Sigmoid colon (tissue), 7 donors: Measurements from ENCODE around the gene TMEM92. TPM values are rescaled to one million over a fixed set of nuclear protein-coding genes. Genes with fewer than 3 reads are reported as not detected.
"Not testable (repeated sequence)": the region's sequence is repeated elsewhere in the genome, so short reads cannot be mapped to it uniquely, and the experiment has no call there.

Experiments used
- DNase-seq: peaks from one replicate; pipeline ENCODE4 v3.0.0-alpha.2; 2019
- H3K27ac ChIP-seq, 4 donors: fragments of 200-600 bp; sonication (generic); one replicate each; pipeline ENCODE4 v1.5.1; 2016 to 2019; ENCODE audit warnings: mild to moderate bottlenecking in 1 of 4
- H3K27me3 ChIP-seq, 3 donors: fragments of 200-600 bp; sonication (generic); one replicate each; pipeline ENCODE4 v1.5.1; 2019; ENCODE audit warnings: mild to moderate bottlenecking in 1 of 3
- H3K36me3 ChIP-seq, 4 donors: fragments of 200-600 bp; sonication (generic); one replicate each; pipeline ENCODE4 v1.5.1; 2016 to 2019
- H3K4me1 ChIP-seq, 4 donors: fragments of 200-600 bp; sonication (generic); one replicate each; pipeline ENCODE4 v1.5.1; 2017 to 2019
- H3K4me3 ChIP-seq, 4 donors: fragments of 200-600 bp; sonication (generic); one replicate each; pipeline ENCODE4 v1.5.1; 2017 to 2019; ENCODE audit warnings: mild to moderate bottlenecking in 2 of 4, moderate library complexity in 1 of 4
- H3K9me3 ChIP-seq, 4 donors: fragments of 200-600 bp in 3 of 4; sonication (generic) in 3 of 4; one replicate each; pipeline versions ENCODE4 v1.5.1 to v1.6.1; 2013 to 2019
- EP300 ChIP-seq, 4 donors: sonication (generic); formaldehyde crosslinking; IDR thresholded peaks; one replicate each; pipeline ENCODE4 v1.6.1; 2017; ENCODE audit warnings: antibody characterized with exemption in 4 of 4
- POLR2A ChIP-seq, 2 donors: fragments of 450-650 bp; IDR thresholded peaks; one replicate each; pipeline ENCODE4 v1.6.1; 2016; ENCODE audit warnings: antibody characterized with exemption in 2 of 2, mild to moderate bottlenecking in 2 of 2, moderate library complexity in 2 of 2
- POLR2AphosphoS5 ChIP-seq, 4 donors: sonication (generic); formaldehyde crosslinking; IDR thresholded peaks; one replicate each; pipeline ENCODE4 v1.6.1; 2017; ENCODE audit warnings: antibody characterized with exemption in 4 of 4
- WGBS, 2 donors: extraction: QIAGEN DNeasy Blood & Tissue Kit; methylation state at CpG; one replicate each; pipeline ENCODE4 v1.1.7; 2013; 5-methylcytosine and 5-hydroxymethylcytosine counted together
- intact Hi-C: fragments of 100-400 bp; cut with DNase I; formaldehyde crosslinking; loops from one replicate; pipeline ENCODE4 v1.15.1; 2023
- polyA plus RNA-seq, 3 donors: library from polyadenylated mRNA; stranded (reverse); fragments of 200-250 nt; gene quantifications; one replicate each; pipeline ENCODE4 v1.2.3, GENCODE V29; 2013
- total RNA-seq, 4 donors: library from RNA; depleted of rRNA; stranded (reverse); fragments of >200 nt; gene quantifications; one replicate each; pipeline ENCODE4 v1.1.0, GENCODE V29; 2016
- TF ChIP-seq, protein P1 (sequence below), 4 experiments: fragments of 450-650 bp in 3 of 4; fragments of 200-600 bp in 1 of 4; IDR thresholded peaks; one replicate each; pipeline ENCODE4 v1.5.1; 2016 to 2019; ENCODE audit warnings: antibody characterized with exemption in 4 of 4, mild to moderate bottlenecking in 3 of 4, moderate library complexity in 2 of 4
- donor health status: healthy with polysubstance abuse.
- donor health status: Bipolar disorder and iron deficiency.
- donor health status: healthy.

TMEM92 gene
- total and polyA plus RNA-seq, 7 donors = 2.5 to 9.7 (median 3.6) TPM; not detected in 4

DNA sequence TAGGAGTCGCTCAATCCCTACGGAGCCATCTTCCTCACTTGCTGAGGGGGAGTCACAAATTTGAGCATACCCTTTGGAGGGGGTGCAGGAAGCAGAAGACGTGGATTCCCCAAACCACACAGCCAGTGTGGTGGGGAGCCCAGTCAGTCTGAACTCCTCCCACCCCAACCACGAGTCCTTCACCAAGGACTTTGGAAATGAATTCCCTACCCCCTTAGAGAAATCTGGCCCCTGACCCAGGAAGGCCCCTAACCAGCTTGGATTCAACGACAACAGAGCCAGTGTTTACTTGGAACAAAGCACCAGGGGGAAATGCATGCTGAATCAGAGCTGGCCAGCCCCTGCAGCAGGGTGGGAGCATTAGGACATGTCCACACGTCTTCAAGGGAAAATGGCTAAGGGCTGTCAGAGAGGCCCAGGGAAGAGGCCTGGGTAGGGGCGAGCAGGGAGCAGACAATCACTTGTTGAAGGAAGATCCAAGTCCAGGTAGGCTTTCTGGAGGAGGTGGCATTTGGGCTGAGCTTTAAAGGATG lies 5.5 kb upstream of the TMEM92 start:
- H3K4me3 ChIP-seq = no peak overlapping the region
- peak overlapping the region in 3 of 4 donors; percentile 4 to 91 (median 53) for H3K27ac ChIP-seq
- no peaks in the 10 kb centered on the region for H3K9me3 ChIP-seq
- H3K4me1 ChIP-seq = peaks cover 0 to 85% (median 72%) of the 10 kb centered on the region in 4 donors
- intact Hi-C loops = no loop called here
- 69 to 82% methylated on average over 7 of the region's 7 CpGs for WGBS, 2 donors
- H3K36me3 ChIP-seq = no peaks in the 10 kb centered on the region
- peak; percentile 40 for DNase-seq
- H3K27me3 ChIP-seq = no peaks in the 10 kb centered on the region
- TF ChIP-seq, protein P1, sequence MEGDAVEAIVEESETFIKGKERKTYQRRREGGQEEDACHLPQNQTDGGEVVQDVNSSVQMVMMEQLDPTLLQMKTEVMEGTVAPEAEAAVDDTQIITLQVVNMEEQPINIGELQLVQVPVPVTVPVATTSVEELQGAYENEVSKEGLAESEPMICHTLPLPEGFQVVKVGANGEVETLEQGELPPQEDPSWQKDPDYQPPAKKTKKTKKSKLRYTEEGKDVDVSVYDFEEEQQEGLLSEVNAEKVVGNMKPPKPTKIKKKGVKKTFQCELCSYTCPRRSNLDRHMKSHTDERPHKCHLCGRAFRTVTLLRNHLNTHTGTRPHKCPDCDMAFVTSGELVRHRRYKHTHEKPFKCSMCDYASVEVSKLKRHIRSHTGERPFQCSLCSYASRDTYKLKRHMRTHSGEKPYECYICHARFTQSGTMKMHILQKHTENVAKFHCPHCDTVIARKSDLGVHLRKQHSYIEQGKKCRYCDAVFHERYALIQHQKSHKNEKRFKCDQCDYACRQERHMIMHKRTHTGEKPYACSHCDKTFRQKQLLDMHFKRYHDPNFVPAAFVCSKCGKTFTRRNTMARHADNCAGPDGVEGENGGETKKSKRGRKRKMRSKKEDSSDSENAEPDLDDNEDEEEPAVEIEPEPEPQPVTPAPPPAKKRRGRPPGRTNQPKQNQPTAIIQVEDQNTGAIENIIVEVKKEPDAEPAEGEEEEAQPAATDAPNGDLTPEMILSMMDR (IDR thresholded peaks at IDR 0.05) = no peak
- TF ChIP-seq POLR2AphosphoS5 (IDR thresholded peaks at IDR 0.05) = no peak
- no peak for TF ChIP-seq POLR2A (IDR thresholded peaks at IDR 0.05)

DNA sequence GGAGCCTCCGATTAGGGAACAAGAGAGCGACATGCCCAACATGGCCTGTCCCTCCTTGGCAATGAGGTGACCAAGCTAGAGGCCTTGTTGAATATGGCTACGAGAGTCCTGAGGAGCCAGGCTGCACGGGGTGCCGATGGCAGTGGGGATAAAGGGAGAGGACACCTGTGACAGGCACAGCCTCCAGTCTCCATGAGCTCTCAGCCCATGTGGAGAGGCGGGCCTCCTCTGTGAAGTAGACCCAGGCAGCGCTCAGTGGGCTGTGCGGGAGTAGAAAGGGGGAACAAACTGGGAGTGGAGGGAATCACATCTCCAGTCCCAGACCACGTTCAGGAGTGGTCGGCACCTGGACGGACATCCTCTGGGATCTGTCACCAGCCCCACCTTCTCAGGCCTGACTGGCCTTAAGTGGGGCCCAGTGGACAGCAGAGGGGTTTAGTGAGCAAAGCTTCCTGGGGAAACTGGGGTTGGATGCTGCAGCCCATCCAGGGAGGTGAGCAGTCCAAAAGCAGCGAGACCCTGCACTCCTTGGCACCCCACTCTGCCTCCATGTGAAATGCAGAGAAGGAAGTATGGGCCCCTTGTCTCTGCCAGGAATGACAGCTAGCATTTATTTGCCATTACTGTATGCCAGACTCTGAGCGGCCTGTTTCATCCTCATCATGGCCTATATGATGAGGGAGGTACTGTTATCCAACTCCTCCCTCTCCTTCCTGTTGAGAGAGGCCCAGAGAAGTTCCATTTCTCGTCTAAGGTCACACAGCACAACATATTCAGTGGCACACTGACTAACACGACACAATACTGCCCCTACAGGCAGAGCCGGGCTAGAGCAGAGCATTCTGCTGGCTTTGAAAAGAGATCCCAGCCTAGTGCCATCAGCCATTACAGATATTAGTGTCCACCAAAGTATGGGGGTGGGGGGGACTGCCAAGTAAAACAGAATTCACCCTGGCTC lies 4.5 kb upstream of the TMEM92 start:
- TF ChIP-seq, protein P1 (IDR thresholded peaks at IDR 0.05) = peak; percentile 72 to 87 (median 82)
- TF ChIP-seq EP300 (IDR thresholded peaks at IDR 0.05) = no peak
- DNase-seq = peak; percentile 88
- H3K4me1 ChIP-seq = peaks cover 0 to 76% (median 66%) of the 10 kb centered on the region in 4 donors
- intact Hi-C loops = loop anchor here (5.0 kb wide), 1 partner anchor 152 kb away; no protein-coding TSS in a partner anchor
- no peaks in the 10 kb centered on the region for H3K9me3 ChIP-seq
- H3K36me3 ChIP-seq = no peaks in the 10 kb centered on the region
- WGBS, 2 donors = 63 to 73% methylated on average over 16 of the region's 16 CpGs
- H3K27ac ChIP-seq = peak overlapping the region; percentile 21 to 91 (median 70)
- H3K4me3 ChIP-seq = no peak overlapping the region
- no peaks in the 10 kb centered on the region for H3K27me3 ChIP-seq

GRCh38 chr17:50270435-50271362 lies 3.6 kb upstream of the TMEM92 start:
- Histone ChIP-seq H3K4me1 (peaks cover 0 to 66% (median 56%) of the 10 kb centered on the region in 4 donors), H3K27ac (peak overlapping the region; percentile 21 to 91 (median 70)), H3K4me3 (no peak overlapping the region), H3K36me3 (no peaks in the 10 kb centered on the region), H3K27me3 (no peaks in the 10 kb centered on the region), H3K9me3 (no peaks in the 10 kb centered on the region)
- WGBS, 2 donors = 70 to 78% methylated on average over 21 of the region's 21 CpGs
- TF ChIP-seq POLR2A (IDR thresholded peaks at IDR 0.05) = no peak
- peak in 2 of 4 donors; percentile 22 to 31 for TF ChIP-seq POLR2AphosphoS5 (IDR thresholded peaks at IDR 0.05)
- peak; percentile 84 for DNase-seq
- intact Hi-C loops = loop anchor here (5.0 kb wide), 1 partner anchor 153 kb away; no protein-coding TSS in a partner anchor

DNA sequence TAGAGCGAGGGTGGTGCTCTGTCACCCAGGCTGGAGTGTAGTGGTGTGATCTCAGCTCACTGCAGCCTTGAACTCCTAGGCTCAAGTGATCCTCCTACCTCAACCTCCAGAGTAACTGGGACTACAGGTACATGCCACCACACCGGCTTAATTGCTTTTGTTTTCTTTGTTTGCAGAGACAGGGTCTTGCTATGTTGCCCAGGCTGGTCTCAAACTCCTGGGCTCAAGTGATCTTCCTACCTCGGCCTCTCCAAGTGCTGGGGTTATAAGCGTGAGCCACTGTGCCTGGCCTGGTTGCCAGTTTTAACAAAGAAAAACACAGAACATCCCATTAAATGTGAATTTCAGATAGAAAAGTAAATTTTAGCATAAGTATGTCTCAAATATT lies 2.9 kb upstream of the TMEM92 start:
- peak overlapping the region in 3 of 4 donors; percentile 53 to 91 (median 86) for H3K27ac ChIP-seq
- H3K9me3 ChIP-seq, H3K4me3 ChIP-seq, DNase-seq, H3K27me3 ChIP-seq, H3K36me3 ChIP-seq: not testable (repeated sequence)
- H3K4me1 ChIP-seq = peaks cover 0 to 60% (median 50%) of the 10 kb centered on the region in 4 donors
- intact Hi-C loops = loop anchor here (5.0 kb wide), 1 partner anchor 154 kb away; no protein-coding TSS in a partner anchor
- 88 to 91% methylated on average over 4 of the region's 4 CpGs for WGBS, 2 donors

GRCh38 chr17:50272246-50272645 lies 2.0 kb upstream of the TMEM92 start:
- Histone ChIP-seq H3K4me3 (peak overlapping the region in 3 of 4 donors; percentile 59 to 63 (median 61)), H3K27ac (peak overlapping the region; percentile 74 to 91 (median 86)), H3K36me3 (no peaks in the 10 kb centered on the region), H3K4me1 (peaks cover 0 to 51% (median 41%) of the 10 kb centered on the region in 4 donors), H3K9me3 (no peaks in the 10 kb centered on the region), H3K27me3 (no peaks in the 10 kb centered on the region)
- 42 to 56% methylated on average over 7 of the region's 7 CpGs for WGBS, 2 donors
- intact Hi-C loops = loop anchor here (1.0 to 5.0 kb wide), 2 partner anchors 18 to 155 kb away; no protein-coding TSS in a partner anchor
- TF ChIP-seq POLR2AphosphoS5 (IDR thresholded peaks at IDR 0.05) (no peak), POLR2A (IDR thresholded peaks at IDR 0.05) (no peak)
- TF ChIP-seq, protein P1 (IDR thresholded peaks at IDR 0.05) = no peak
- DNase-seq = no peak
